ENCODE measurements around the gene TEX14. TPM values are rescaled to one million over a fixed set of nuclear protein-coding genes. Genes with fewer than 3 reads are reported as not detected.
"Not testable (repeated sequence)": the region's sequence is repeated elsewhere in the genome, so short reads cannot be mapped to it uniquely, and the experiment has no call there.

TEX14 gene
- polyA plus RNA-seq, 10 donors, result 2.4 to 5.2 (median 3.7) TPM

DNA sequence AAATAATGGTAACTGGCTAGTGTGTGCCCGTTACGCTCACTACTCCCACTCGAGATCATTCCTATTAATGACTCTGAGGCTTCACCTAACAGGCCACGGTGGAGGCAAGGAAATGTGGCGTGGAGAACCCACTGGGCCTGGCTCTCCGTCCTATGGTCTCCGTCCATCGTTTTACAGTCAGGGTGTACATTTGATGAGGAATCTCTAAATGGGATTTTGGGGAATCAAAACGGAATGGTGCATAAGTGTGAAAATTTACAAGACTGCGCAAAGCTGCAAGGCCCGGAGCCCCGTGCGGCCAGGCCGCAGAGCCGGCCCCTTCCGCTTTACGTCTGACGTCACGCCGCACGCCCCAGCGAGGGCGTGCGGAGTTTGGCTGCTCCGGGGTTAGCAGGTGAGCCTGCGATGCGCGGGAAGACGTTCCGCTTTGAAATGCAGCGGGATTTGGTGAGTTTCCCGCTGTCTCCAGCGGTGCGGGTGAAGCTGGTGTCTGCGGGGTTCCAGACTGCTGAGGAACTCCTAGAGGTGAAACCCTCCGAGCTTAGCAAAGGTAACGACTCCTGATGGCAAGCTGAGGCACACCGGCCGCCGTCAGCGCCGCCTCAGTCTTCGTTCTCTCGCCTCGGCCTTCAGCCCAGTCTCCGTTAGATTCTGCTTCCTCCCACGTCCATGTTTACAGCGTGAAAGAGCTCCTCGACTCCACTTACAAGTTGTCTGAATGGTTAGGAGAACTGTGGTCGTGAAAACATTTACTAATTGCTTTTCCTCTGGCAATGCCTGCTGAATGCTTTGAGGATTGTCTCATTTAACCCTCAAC is 602 bp upstream of the TEX14 start, which contains the start of gene RAD51C:
TSS of gene RAD51C (plus strand) at position 364 of the 817 bp plus-strand sequence. CDS start at position 406, 42 bp downstream.
- DNase-seq, result peak; percentile 84 to 95 (median 94)

DNA sequence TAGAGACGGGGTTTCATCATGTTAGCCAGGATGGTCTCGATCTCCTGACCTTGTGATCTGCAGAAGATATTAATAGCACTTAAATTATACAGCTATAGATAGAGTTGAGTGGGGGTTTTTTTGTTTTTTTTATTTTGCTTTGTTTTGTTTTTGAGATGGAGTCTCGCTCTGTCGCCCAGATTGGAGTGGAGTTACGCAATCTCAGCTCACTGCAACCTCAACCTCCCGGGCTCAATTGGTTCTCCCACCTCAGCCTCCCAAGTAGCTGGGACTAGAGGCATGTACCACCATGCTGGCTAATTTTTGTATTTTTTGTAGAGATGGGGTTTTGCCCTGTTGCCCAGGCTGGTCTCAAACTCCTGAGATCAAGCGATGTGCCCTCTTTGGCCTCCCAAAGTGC is 1.8 kb downstream of the TEX14 start:
- not testable (repeated sequence) for DNase-seq

DNA sequence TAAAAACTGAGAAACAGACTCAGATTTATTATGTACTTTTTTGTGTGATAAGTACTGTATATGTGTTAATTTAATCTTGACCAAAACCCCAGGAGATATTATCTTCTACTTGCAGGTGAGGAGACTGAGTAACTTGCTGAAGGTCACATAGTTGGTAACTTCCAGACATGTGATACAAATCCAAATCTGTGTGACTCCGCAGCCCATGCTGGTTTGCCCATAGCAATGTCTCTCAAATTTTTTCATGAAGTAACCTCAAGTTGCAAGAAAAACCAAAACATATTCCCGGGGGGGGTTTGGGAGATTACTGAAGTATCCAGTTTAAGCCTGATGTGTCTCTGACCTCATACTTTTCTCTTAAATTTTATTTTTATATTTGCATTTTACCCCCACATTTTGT is 3.3 kb downstream of the TEX14 start:
- DNase-seq, result no peak

DNA sequence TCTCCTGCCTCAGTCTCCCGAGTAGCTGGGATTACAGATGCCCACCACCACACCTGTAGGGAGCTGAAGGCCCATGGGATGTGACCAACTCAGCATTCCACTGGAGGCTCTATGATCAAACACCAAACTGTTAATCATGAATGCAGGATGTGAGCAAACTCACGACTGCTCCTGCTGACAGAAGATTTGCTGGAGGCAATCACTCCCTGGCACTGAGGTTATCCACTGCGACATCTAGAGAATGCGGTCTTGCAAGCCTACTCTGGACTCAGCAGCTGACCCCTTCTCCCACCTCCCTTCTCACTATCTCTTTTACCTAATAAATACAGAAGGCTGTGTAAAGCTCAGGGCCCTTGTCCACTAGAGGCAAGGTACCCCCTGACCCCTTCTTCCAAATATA is 4.9 kb downstream of the TEX14 start:
- no peak for DNase-seq

DNA sequence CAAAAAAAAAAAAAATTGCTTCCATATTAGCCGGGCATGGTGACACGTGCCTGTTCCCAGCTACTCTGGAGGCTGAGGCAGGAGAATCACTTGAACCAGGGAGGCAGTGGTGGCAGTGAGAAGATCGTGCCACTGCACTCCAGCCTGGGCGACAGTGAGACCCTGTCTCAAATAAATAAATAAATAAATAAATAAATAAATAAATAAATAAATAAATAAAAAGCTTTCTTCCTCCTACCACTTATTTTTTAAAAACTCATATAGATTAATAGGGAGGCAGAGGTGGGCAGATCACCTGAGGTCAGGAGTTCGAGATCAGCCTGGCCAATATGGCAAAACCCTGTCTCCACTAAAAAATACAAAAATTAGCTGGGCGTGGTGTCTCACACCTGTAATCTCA is 7.4 kb downstream of the TEX14 start:
- DNase-seq, result not testable (repeated sequence)

DNA sequence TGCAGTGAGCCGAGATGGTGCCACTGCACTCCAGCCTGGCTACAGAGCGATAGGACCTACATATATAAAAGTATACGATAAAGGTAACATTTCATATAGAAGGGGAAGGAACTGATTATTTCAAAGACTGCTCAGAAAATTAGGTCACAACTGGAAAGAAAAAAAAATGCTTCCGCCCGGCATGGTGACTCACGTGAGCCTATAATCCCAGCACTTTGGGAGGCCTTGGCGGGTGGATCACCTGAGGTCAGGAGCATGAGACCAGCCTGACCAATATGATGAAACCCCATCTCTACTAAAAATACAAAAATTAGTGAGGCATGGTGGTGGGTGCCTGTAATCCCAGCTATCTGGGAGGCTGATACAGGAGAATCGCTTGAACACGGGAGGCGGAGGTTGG is 7.8 kb downstream of the TEX14 start:
- DNase-seq, result no peak

DNA sequence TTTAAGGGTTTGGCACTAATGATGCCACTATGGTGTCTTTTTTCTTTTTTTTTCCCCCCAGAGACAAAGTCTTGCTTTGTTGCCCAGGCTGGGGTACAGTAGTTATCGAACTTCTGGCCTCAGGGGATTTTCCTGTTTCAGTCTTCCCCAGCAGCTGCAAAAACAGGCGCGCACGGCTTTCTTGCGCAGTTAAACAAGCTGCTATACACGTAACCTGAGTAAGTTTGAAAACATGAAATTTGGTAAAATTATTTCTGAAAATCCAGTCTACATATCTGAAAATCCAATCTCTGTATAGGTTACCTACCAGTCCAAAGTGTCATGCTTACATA is 11.8 kb downstream of the TEX14 start:
- DNase-seq, result no peak

DNA sequence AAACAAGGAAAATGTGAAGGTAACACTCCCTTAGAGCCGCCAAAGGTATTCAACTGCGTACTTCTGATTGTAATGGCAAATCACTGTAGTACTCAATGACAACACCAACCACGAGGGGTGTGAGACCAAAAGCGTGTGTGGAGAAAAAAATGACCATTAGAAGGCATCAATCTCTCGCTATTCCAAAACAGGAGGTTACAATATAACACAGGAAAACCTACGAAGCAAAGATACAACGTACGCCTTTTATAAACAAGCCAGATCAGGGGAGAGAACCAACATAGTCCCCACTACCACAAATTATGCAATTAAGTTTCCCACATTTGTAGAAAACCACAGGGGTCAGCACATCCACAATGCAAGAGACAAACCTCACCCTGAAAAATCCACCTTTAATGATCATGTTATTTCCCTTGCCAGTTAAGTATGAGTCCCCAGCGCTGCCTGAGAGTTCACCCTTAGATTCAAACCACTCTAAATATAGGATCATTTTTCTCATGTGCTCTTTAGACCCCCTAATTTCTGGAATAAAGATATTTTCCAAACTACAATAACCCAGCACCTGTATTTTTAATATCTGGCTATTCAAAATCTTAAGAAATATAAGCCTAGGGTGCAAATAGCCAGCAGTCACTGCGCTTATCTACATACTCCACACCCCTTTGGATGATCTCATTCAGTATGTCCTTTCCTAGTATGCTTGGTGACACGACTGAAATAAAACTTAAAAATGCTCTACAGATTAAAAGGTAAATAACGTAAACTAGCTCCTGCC is 12.4 kb downstream of the TEX14 start:
- DNase-seq, result no peak

DNA sequence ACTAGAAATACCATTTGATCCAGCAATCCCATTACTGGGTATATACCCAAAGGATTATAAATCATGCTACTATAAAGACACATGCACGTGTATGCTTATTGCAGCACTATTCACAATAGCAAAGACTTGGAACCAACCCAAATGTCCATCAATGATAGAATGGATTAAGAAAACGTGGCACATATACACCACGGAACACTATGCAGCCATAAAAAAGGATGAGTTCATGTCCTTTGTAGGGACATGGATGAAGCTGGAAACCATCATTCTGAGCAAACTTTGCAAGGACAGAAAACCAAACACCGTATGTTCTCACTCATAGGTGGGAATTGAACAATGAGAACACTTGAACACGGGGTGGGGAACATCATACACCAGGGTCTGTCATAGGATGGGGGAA is 13.6 kb downstream of the TEX14 start:
- DNase-seq, result not testable (repeated sequence)

DNA sequence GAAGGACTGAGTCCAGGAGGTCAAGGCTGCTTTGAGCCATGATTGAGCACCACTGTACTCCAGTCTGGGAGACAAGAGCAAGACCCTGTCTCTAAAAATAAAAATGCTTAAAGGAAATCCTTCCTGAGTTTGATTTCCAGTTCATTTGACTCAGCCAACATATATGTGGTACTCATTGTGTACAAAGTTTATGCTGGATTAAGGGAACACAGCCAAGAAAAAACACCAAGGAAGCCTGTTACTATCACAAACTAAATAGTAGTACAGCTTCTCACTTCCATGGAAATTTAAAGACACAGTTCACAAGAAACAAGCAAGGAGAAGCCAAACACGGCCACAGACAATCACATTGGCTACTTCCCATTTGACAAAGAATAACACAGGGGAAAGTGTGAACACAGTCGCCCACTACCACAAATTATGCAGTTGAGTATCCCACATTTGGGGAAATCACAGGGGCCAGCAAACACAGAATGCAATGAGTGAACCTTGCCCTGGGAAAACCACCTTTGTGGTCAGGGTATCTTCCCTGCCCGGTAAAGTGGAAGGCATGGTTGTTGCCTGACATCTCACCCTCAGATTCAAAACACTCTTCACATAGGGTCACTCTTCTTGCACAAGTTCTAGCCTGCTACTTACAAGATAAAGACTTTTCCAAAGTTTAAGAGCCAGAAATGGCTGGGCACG is 14.5 kb downstream of the TEX14 start:
- DNase-seq, result no peak

DNA sequence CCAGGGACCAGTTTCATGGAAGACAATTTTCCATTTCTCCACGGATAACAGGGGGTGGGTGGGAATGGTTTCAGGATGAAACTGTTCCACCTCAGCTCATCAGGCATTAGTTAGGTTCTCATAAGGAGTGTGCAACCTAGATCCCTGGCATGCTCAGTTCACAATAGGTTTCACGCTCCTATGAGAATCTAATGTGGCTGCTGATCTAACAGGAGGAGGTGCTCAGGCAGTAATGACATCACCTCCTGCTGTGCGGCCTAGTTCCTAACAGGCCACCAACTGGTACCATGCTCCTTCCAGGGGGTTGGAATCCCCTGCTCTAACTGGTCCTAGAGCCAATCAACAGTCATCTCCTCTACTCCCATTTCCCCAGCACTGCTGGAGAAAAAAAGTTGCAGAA is 19.9 kb downstream of the TEX14 start:
- no peak for DNase-seq

DNA sequence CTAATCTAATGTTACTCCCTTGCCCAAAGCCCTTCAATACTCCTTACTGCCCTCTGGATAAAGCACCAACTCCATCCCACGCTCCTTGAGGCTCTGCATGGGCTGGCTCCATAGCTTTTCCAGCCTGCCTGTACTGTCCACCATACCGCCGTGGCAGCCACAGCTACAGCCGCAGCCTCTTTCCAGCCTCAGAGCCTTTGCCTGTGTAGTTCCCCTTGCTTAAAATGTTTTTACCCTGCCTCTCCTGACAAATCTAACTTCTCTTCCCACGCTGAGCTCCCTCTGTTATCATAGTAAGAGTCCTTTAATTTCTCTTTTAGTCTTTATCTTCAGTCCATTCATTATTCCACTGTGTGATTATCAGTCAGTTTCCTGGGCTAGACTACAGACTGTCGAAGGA is 22.0 kb downstream of the TEX14 start:
- DNase-seq, result no peak

DNA sequence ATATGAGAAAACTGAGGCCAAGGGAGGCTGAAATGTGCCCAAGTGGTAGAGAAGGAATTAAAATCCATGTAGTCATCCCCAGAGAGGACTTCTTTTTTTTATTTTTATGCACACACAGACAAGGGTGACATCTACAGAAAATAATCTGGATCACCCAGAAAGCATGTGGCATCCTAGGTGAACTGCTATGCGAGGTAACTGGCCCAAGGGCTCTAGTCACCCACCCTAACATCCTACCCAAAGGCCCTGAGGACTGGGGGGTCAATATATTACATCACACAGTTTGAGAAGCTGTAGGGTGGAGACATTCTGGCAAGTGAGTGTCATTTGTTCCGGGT is 23.3 kb downstream of the TEX14 start:
- DNase-seq, result no peak

DNA sequence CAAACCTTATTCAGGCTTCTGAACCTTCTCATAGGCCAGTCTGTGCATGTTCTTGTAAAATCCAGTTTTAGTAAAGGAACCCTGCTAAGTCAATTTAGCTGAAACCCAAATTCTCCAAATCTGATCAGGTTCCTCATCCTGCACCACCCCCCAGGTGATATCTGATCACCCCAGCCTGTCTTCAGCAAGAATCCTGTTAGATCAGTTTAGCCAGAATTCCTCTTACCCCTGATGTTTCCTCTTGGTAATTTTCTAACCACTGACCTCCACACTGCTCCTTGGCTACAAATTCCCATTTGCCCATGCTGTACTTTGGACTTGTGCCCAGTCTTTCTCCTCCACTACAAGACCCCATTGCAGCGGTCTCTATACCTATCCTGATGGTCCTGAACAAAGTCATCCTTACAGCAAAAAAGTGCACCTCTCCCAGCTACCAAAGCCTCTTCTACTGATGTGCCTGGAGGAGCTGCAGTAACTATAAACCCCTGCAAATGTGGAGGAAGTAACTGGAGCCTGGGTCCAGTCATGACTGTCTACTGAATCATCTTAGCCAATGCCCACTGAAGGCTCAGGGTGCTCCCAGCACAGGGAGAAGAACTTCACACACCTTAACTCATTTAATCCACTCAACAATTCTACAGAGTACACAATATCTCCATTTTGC is 23.8 kb downstream of the TEX14 start:
- no peak for DNase-seq

DNA sequence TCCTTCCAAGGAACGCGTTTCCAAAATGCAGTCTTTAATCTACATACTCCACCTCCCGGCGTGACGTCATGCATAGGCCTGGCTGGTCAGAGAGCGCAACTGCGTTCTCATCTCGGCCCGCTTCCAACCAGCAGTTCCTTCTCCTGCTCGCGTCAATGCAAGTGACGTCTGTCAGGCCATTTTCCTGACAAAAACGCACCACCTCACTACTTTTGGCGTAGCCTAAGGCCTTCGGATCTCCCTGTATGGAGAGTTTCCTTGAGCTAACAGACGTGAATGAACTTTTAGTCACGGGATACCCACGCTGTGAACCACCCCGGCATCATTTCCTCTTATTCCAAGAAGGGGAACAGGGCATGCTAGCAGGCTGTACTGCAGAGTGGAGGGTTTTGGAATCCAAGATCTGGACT is 25.0 kb downstream of the TEX14 start:
- DNase-seq, result peak; percentile 37 to 58 (median 45)

DNA sequence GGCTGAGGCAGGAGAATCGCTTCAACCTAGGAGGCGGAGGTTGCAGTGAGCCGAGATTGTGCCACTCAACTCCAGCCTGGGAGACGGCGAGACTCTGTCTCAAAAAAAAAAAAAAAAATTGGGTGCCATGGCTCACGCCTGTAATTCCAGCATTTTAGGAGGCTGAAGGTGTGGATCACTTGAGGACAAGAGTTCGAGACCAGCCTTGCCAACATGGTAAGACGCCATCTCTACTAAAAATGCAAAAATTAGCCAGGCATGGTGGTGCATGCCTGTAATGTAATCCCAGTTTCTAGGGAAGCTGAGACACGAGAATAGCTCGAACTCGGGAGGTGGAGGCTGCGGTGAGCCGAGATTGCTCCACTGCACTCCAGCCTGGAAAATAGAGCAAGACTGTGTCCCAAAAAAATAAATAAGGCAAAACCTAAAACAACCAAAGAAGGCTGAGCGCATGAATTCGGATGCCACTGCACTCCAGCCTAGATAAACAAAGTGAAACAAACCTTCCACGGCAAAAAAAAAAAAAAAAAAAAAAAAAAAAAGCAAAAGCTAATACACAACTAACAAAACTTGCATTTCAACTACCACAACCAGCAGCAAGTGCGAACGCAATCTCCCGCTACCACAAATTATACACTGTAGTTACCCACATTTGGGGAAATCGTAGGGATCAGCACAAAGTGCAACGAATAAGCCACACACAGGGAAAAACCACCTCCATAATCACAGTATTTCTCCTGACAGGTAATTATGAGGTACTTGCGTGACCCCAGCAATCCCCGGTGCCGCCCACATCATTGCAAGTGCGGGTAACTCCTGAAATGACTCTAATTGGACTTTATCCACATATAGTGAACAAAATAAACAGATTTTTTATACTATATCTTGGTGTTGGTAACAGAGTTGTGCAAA is 25.6 kb downstream of the TEX14 start:
- DNase-seq, result no peak

DNA sequence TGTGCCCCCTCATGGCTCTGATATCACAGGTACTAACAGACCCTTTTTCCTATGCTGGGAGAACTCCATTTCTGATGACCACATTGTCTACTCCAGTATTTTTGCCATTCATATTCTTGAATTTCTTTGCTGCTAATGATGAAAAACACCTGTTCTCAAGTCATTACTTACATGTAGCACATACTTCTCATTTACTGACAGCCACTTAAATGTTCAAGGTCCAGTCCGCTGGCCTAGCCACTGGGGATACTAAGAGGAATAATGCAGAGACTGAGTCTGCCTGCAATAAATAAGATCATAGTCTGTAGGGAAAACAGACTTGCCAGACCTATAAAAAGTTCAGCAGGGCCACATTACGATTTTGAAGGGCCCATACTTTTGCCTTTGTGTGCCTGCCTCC is 27.5 kb downstream of the TEX14 start:
- DNase-seq, result no peak

DNA sequence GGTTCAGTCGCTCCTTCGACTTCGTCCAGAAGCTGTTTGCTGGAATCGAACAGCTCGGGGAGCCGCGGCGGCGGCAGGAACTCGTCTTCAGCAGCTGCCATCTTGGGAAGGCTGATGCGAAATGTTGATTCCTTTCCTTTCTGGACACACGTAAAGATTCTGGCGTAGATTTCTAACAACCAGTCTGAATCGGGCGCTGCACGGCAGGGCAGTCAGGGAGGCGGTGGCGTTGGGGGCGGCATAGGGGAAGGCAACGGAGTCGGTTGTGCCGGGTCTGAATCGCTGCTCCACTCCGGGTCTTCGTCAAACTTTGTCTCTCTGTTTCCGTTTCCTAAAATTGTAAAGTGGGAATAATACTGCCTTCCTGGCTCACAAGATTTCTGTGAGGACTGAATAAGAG is 30.3 kb downstream of the TEX14 start:
- DNase-seq, result no peak

DNA sequence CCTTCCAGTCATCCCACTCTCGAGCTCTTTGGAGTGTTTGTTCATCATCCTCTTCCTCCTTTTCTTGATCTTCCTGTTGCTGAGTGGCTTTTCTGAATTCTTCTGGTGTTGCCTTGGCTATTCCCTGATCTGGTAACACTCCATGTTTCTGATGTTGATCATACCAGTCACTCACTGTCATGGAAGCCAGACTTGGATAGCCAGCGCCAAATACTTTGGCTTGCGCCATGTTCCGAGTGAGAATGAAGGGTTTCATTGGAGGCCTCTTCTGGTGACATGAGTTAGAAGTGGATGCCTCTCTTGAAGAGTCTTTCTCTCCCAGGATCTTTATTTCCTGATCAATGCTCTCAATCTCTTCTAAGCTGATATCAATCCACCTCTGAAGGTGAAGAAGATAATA is 31.2 kb downstream of the TEX14 start:
- no peak for DNase-seq

DNA sequence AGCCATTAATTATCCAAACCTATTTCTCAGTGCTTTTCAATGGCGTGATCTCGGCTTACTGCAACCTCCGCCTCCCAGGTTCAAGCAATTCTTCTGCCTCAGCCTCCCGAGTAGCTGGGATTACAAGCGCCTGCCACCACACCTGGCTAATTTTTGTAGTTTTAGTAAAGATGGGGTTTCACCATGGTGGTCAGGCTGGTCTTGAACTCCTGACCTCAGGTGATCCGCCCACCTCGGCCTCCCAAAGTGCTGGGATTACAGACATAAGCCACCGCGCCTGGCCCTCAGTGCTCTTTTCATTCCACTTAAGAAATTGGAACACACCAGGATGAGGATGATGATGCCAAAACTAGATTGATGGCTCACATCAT is 32.1 kb downstream of the TEX14 start:
- DNase-seq, result not testable (repeated sequence)

Data from muscle of back (tissue), 11 donors.